Esophagus squamous epithelium (tissue), 5 donors: ENCODE results near the gene UBE2R2. TPM values are rescaled to one million over a fixed set of nuclear protein-coding genes. Genes with fewer than 3 reads are reported as not detected.
"Not testable (repeated sequence)": the region's sequence is repeated elsewhere in the genome, so short reads cannot be mapped to it uniquely, and the experiment has no call there.

Experiments
- DNase-seq: peaks from one replicate; lab custom pipeline; 2025; lab: John Stamatoyannopoulos, UW
- H3K27ac ChIP-seq, 4 donors: fragments of 200-600 bp; sonication (generic); one replicate each; pipeline ENCODE4 v1.5.1; 2016 to 2019; ENCODE audit warnings: mild to moderate bottlenecking in 1 of 4
- H3K27me3 ChIP-seq, 4 donors: fragments of 200-600 bp; sonication (generic); 1 replicate in 3 of 4; 2 replicates in 1 of 4; pipeline versions ENCODE4 v1.5.1 to v1.6.0; 2017 to 2021; ENCODE audit warnings: antibody characterized with exemption in 1 of 4
- H3K36me3 ChIP-seq, 3 donors: fragments of 200-600 bp; sonication (generic); one replicate each; pipeline ENCODE4 v1.5.1; 2016 to 2019
- H3K4me1 ChIP-seq, 3 donors: fragments of 200-600 bp; sonication (generic); one replicate each; pipeline ENCODE4 v1.5.1; 2017 to 2019
- H3K4me3 ChIP-seq, 4 donors: fragments of 200-600 bp; sonication (generic); 1 replicate in 3 of 4; 2 replicates in 1 of 4; pipeline ENCODE4 v1.5.1; 2016 to 2019; ENCODE audit warnings: mild to moderate bottlenecking in 2 of 4, moderate library complexity in 1 of 4
- H3K9me3 ChIP-seq, 3 donors: fragments of 200-600 bp; sonication (generic); one replicate each; pipeline ENCODE4 v1.5.1; 2016 to 2019
- CTCF ChIP-seq, 6 experiments: fragments of 450-650 bp in 4 of 6; fragments of 200-600 bp in 2 of 6; sonication (generic) in 2 of 6; IDR thresholded peaks; one replicate each; pipeline ENCODE4 v1.5.1; 2016 to 2019; ENCODE audit warnings: antibody characterized with exemption in 6 of 6, mild to moderate bottlenecking in 4 of 6, moderate library complexity in 4 of 6
- POLR2A ChIP-seq, 4 donors: fragments of 450-650 bp; IDR thresholded peaks; one replicate each; pipeline ENCODE4 v1.6.1; 2017; ENCODE audit warnings: antibody characterized with exemption in 4 of 4, mild to moderate bottlenecking in 4 of 4, moderate library complexity in 3 of 4
- WGBS, 2 donors: methylation state at CpG; one replicate each; pipeline ENCODE4 v1.1.5; 2018; 5-methylcytosine and 5-hydroxymethylcytosine counted together
- intact Hi-C: fragments of 100-400 bp; cut with DNase I; formaldehyde crosslinking; loops from one replicate; pipeline ENCODE4 v1.15.0; 2022
- total RNA-seq, 4 donors: library from RNA; depleted of rRNA; stranded (reverse); fragments of >200 nt; gene quantifications; one replicate each; pipeline ENCODE4 v1.1.0, GENCODE V29; 2016
- donor health status: DM: yes; HTN: yes; CAD: no.

UBE2R2 gene
- total RNA-seq, 4 donors from 2014 or later, result 14.3 to 19.1 (median 16.7) TPM

- Histone ChIP-seq H3K4me1 (peaks cover 0 to 3% (median 0%) of the 10 kb centered on the region in 3 donors), H3K9me3 (no peaks in the 10 kb centered on the region), H3K4me3 (no peak overlapping the region), H3K27me3 (peaks cover 0 to 11% (median 0%) of the 10 kb centered on the region in 4 donors), H3K27ac (no peak overlapping the region), H3K36me3 (no peaks in the 10 kb centered on the region)
- WGBS, 2 donors, result 63 to 76% methylated on average over 2 of the region's 2 CpGs
- intact Hi-C loops, result no loop called here
- no peak for DNase-seq
- TF ChIP-seq CTCF (IDR thresholded peaks at IDR 0.05) (no peak), POLR2A (IDR thresholded peaks at IDR 0.05) (no peak)
Observed at GRCh38 chr9:33800886-33801285, 16.1 kb upstream of the UBE2R2 start.

GRCh38 chr9:33801943-33802500 lies 14.9 kb upstream of the UBE2R2 start:
- H3K27me3 ChIP-seq, DNase-seq, H3K4me3 ChIP-seq, H3K4me1 ChIP-seq, H3K36me3 ChIP-seq, H3K27ac ChIP-seq, H3K9me3 ChIP-seq, intact Hi-C loops: not testable (repeated sequence)
- 79 to 90% methylated on average over 2 of the region's 2 CpGs for WGBS, 2 donors

GRCh38 chr9:33804196-33804595 lies 12.8 kb upstream of the UBE2R2 start:
- H3K9me3 ChIP-seq, H3K4me3 ChIP-seq, DNase-seq, H3K36me3 ChIP-seq, H3K27ac ChIP-seq, intact Hi-C loops, H3K4me1 ChIP-seq, H3K27me3 ChIP-seq: not testable (repeated sequence)
- whole genome bisulfite sequencing, 2 donors, result 81 to 89% methylated on average over 3 of the region's 3 CpGs

- H3K27me3 ChIP-seq, DNase-seq, H3K36me3 ChIP-seq, H3K4me3 ChIP-seq, H3K9me3 ChIP-seq, H3K4me1 ChIP-seq, H3K27ac ChIP-seq, intact Hi-C loops: not testable (repeated sequence)
- 47 to 55% methylated on average over 2 of the region's 2 CpGs for WGBS, 2 donors
Observed at GRCh38 chr9:33807156-33807555, 9.8 kb upstream of the UBE2R2 start.

- H3K36me3 ChIP-seq, DNase-seq, intact Hi-C loops, H3K27ac ChIP-seq, H3K4me3 ChIP-seq, H3K9me3 ChIP-seq, H3K27me3 ChIP-seq: not testable (repeated sequence)
- WGBS, 2 donors, result 69 to 71% methylated on average over 1 of the region's 1 CpG
- H3K4me1 ChIP-seq, result peaks cover 0 to 16% (median 7%) of the 10 kb centered on the region in 3 donors
Observed at GRCh38 chr9:33808979-33809322, 8.0 kb upstream of the UBE2R2 start.

GRCh38 chr9:33809506-33809905 lies 7.5 kb upstream of the UBE2R2 start:
- intact Hi-C loops, result no loop called here
- 90 to 95% methylated on average over 1 of the region's 1 CpG for WGBS, 2 donors
- Histone ChIP-seq H3K27me3 (no peaks in the 10 kb centered on the region), H3K27ac (no peak overlapping the region), H3K36me3 (no peaks in the 10 kb centered on the region), H3K4me3 (no peak overlapping the region), H3K9me3 (no peaks in the 10 kb centered on the region), H3K4me1 (peaks cover 4 to 22% (median 13%) of the 10 kb centered on the region in 3 donors)
- no peak for DNase-seq
- TF ChIP-seq CTCF (IDR thresholded peaks at IDR 0.05) (no peak), POLR2A (IDR thresholded peaks at IDR 0.05) (no peak)

- TF ChIP-seq CTCF (IDR thresholded peaks at IDR 0.05) (peak; percentile 30 to 82 (median 71)), POLR2A (IDR thresholded peaks at IDR 0.05) (no peak)
- Histone ChIP-seq H3K36me3 (no peaks in the 10 kb centered on the region), H3K4me3 (no peak overlapping the region), H3K4me1 (peaks cover 19 to 43% (median 31%) of the 10 kb centered on the region in 3 donors), H3K27ac (peak overlapping the region; percentile 40 to 100 (median 98)), H3K27me3 (no peaks in the 10 kb centered on the region), H3K9me3 (no peaks in the 10 kb centered on the region)
- no peak for DNase-seq
- intact Hi-C loops, result no loop called here
- WGBS, 2 donors, result 49 to 53% methylated on average over 4 to 8 of the region's 8 CpGs
Observed at GRCh38 chr9:33813712-33814641, 3.0 kb upstream of the UBE2R2 start.
